ENCODE data around the gene CENPO. TPM values are rescaled to one million over a fixed set of nuclear protein-coding genes. Genes with fewer than 3 reads are reported as not detected.
"Not testable (repeated sequence)": the region's sequence is repeated elsewhere in the genome, so short reads cannot be mapped to it uniquely, and the experiment has no call there.

CENPO gene
- total RNA-seq, 1 experiment from 2014 or later, result 14.9 TPM

GRCh38 chr2:24834733-24835395 lies 41.6 kb downstream of the CENPO start:
- POLR2A ChIA-PET, result no interaction called here
- H3K27me3 Mint-ChIP-seq (ENCODE audit: insufficient read depth, unreplicated experiment), result no peaks in the 10 kb centered on the region
- intact Hi-C loops (cut with micrococcal nuclease), result no loop called here
- H3K9me3 Mint-ChIP-seq (ENCODE audit: unreplicated experiment), result no peaks in the 10 kb centered on the region
- DNase-seq (ENCODE audit: unreplicated experiment), result no peak
- H3K36me3 Mint-ChIP-seq (ENCODE audit: insufficient read depth, unreplicated experiment), result peaks cover 33% of the 10 kb centered on the region
- TF ChIP-seq CTCF (IDR thresholded peaks at IDR 0.05; ENCODE audit: unreplicated experiment), result no peak
- BruUV-seq (replicated peaks), result no TSS peak
- no peak overlapping the region for H3K27ac Mint-ChIP-seq (ENCODE audit: low read depth, unreplicated experiment)
- CTCF ChIA-PET, result interaction anchor here (0.5 to 0.7 kb wide), 3 partner anchors 413 to 578 kb away, joined by 3 read pairs; no protein-coding TSS in a partner anchor
- no peaks in the 10 kb centered on the region for H3K4me1 Mint-ChIP-seq (ENCODE audit: insufficient read depth, unreplicated experiment)
- H3K4me3 Mint-ChIP-seq (ENCODE audit: unreplicated experiment), result no peak overlapping the region

- H3K4me3 Mint-ChIP-seq (ENCODE audit: unreplicated experiment); POLR2A ChIA-PET; intact Hi-C loops (cut with micrococcal nuclease); H3K27me3 Mint-ChIP-seq (ENCODE audit: insufficient read depth, unreplicated experiment); H3K27ac Mint-ChIP-seq (ENCODE audit: low read depth, unreplicated experiment); H3K4me1 Mint-ChIP-seq (ENCODE audit: insufficient read depth, unreplicated experiment); H3K9me3 Mint-ChIP-seq (ENCODE audit: unreplicated experiment); BruUV-seq (replicated peaks): not testable (repeated sequence)
- H3K36me3 Mint-ChIP-seq (ENCODE audit: insufficient read depth, unreplicated experiment), result peaks cover 30% of the 10 kb centered on the region
- peak; percentile 47 for DNase-seq (ENCODE audit: unreplicated experiment)
- CTCF ChIA-PET, result interaction anchor here (0.6 kb wide), 1 partner anchor 579 kb away, joined by 3 read pairs; no protein-coding TSS in a partner anchor
These were observed 42.2 kb downstream of the CENPO start for GRCh38 chr2:24835411-24835810.

- peaks cover 36% of the 10 kb centered on the region for H3K36me3 Mint-ChIP-seq (ENCODE audit: insufficient read depth, unreplicated experiment)
- BruUV-seq (replicated peaks), result no TSS peak
- H3K27me3 Mint-ChIP-seq (ENCODE audit: insufficient read depth, unreplicated experiment), result no peaks in the 10 kb centered on the region
- POLR2A ChIA-PET, result no interaction called here
- H3K4me1 Mint-ChIP-seq (ENCODE audit: insufficient read depth, unreplicated experiment), result no peaks in the 10 kb centered on the region
- TF ChIP-seq CTCF (IDR thresholded peaks at IDR 0.05; ENCODE audit: unreplicated experiment), result no peak
- H3K9me3 Mint-ChIP-seq (ENCODE audit: unreplicated experiment), result no peaks in the 10 kb centered on the region
- H3K4me3 Mint-ChIP-seq (ENCODE audit: unreplicated experiment), result no peak overlapping the region
- DNase-seq (ENCODE audit: unreplicated experiment), result no peak
- CTCF ChIA-PET, result no interaction called here
- H3K27ac Mint-ChIP-seq (ENCODE audit: low read depth, unreplicated experiment), result no peak overlapping the region
- intact Hi-C loops (cut with micrococcal nuclease), result no loop called here
These were observed 43.0 kb downstream of the CENPO start for GRCh38 chr2:24836206-24836605.

- H3K27me3 Mint-ChIP-seq (ENCODE audit: insufficient read depth, unreplicated experiment), result no peaks in the 10 kb centered on the region
- DNase-seq (ENCODE audit: unreplicated experiment), result no peak
- POLR2A ChIA-PET, result no interaction called here
- no peaks in the 10 kb centered on the region for H3K4me1 Mint-ChIP-seq (ENCODE audit: insufficient read depth, unreplicated experiment)
- H3K9me3 Mint-ChIP-seq (ENCODE audit: unreplicated experiment), result no peaks in the 10 kb centered on the region
- CTCF ChIA-PET, result interaction anchor here (1.0 to 1.5 kb wide), 2 partner anchors 8 to 9 kb away, joined by 4 to 8 read pairs; no protein-coding TSS in a partner anchor
- BruUV-seq (replicated peaks), result no TSS peak
- no peak overlapping the region for H3K27ac Mint-ChIP-seq (ENCODE audit: low read depth, unreplicated experiment)
- peaks cover 36% of the 10 kb centered on the region for H3K36me3 Mint-ChIP-seq (ENCODE audit: insufficient read depth, unreplicated experiment)
- TF ChIP-seq CTCF (IDR thresholded peaks at IDR 0.05; ENCODE audit: unreplicated experiment), result no peak
- intact Hi-C loops (cut with micrococcal nuclease), result no loop called here
- H3K4me3 Mint-ChIP-seq (ENCODE audit: unreplicated experiment), result no peak overlapping the region
These were observed 43.5 kb downstream of the CENPO start for GRCh38 chr2:24836706-24837105.

Measured in MCF 10A (cell line).